ENCODE measurements around the gene JADE1.
A peak's percentile ranks its signal among the peaks of the same experiment; 100 is the strongest.

The JADE1 gene

DNA sequence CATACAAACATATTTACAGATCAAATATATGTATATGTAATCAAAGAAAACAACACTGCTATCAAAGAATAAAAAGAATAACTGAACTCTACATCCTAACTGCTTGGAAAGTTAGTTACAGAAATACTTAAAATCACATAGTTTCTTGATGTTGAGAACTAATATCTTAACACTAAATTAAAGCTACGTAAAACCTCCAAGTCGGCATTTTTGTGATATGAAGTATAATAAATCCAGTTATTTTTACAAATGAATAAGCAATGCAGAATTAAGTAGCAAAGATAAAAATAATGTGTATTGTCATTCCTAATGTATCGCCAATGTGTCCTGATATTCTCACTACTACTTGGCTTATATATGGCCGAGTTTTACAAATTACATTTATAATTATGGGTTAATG lies 68.4 kb downstream of the JADE1 start:
- TF ChIP-seq MAX (IDR thresholded peaks at IDR 0.05; ENCODE audit: low read depth, low read length) = no peak
- no peak for TF ChIP-seq MYC (IDR thresholded peaks at IDR 0.05; ENCODE audit: low read depth, low read length)
- no peak for TF ChIP-seq POLR2A (IDR thresholded peaks at IDR 0.05; ENCODE audit: extremely low read depth, insufficient read length)
- TF ChIP-seq, protein P1, sequence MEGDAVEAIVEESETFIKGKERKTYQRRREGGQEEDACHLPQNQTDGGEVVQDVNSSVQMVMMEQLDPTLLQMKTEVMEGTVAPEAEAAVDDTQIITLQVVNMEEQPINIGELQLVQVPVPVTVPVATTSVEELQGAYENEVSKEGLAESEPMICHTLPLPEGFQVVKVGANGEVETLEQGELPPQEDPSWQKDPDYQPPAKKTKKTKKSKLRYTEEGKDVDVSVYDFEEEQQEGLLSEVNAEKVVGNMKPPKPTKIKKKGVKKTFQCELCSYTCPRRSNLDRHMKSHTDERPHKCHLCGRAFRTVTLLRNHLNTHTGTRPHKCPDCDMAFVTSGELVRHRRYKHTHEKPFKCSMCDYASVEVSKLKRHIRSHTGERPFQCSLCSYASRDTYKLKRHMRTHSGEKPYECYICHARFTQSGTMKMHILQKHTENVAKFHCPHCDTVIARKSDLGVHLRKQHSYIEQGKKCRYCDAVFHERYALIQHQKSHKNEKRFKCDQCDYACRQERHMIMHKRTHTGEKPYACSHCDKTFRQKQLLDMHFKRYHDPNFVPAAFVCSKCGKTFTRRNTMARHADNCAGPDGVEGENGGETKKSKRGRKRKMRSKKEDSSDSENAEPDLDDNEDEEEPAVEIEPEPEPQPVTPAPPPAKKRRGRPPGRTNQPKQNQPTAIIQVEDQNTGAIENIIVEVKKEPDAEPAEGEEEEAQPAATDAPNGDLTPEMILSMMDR (IDR thresholded peaks at IDR 0.05; ENCODE audit: low read depth, low read length) = no peak
- DNase-seq (ENCODE audit: low read depth) = no peak
- no peak overlapping the region for H3K4me3 ChIP-seq (ENCODE audit: low read depth, low read length)

DNA sequence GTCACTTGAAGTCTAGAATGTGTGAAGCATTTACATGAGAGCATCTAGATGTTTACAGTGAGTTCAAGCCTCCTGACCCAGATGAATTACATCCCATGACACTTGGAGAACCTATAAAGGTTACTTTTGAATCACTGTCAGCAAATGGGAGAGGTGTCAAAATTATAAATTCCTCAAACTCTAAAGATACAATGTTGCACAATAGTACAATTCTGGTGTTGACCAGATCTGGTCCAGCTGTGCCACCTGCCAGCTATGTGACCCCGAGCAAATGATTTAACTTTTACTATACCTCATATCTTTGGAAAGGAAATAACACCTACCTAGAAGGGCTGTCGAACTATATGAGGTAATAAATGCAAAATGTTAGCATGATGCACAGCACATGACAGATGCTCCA lies 69.8 kb downstream of the JADE1 start:
- no peak overlapping the region for H3K4me3 ChIP-seq (ENCODE audit: low read depth, low read length)
- no peak for TF ChIP-seq MYC (IDR thresholded peaks at IDR 0.05; ENCODE audit: low read depth, low read length)
- TF ChIP-seq MAX (IDR thresholded peaks at IDR 0.05; ENCODE audit: low read depth, low read length) = no peak
- TF ChIP-seq, protein P1 (IDR thresholded peaks at IDR 0.05; ENCODE audit: low read depth, low read length) = no peak
- no peak for TF ChIP-seq POLR2A (IDR thresholded peaks at IDR 0.05; ENCODE audit: extremely low read depth, insufficient read length)
- DNase-seq (ENCODE audit: low read depth) = no peak

DNA sequence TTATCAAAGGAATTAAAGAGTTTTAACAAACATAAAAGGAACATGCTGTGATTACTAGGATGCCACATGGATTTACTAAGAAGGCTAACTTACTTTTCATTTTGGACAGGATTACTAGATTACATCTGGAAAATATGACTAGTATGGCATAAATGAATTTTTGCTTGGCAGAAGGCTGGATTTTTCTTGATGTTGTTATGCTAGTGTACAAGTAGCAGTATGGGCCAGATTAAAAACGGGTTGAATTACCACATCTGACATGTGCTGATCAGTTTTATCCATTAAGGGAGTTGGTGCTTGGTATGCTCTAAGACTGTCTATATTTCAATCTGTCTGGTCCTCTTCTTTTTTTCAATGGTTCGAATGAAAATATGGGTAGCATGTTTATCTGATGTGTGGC lies 70.5 kb downstream of the JADE1 start:
- DNase-seq (ENCODE audit: low read depth) = no peak
- no peak overlapping the region for H3K4me3 ChIP-seq (ENCODE audit: low read depth, low read length)
- TF ChIP-seq POLR2A (IDR thresholded peaks at IDR 0.05; ENCODE audit: extremely low read depth, insufficient read length) (no peak), MYC (IDR thresholded peaks at IDR 0.05; ENCODE audit: low read depth, low read length) (no peak), MAX (IDR thresholded peaks at IDR 0.05; ENCODE audit: low read depth, low read length) (no peak)
- TF ChIP-seq, protein P1 (IDR thresholded peaks at IDR 0.05; ENCODE audit: low read depth, low read length) = no peak

GRCh38 chr4:128880662-128881061 lies 71.2 kb downstream of the JADE1 start:
- H3K4me3 ChIP-seq (ENCODE audit: low read depth, low read length) = no peak overlapping the region
- TF ChIP-seq, protein P1 (IDR thresholded peaks at IDR 0.05; ENCODE audit: low read depth, low read length) = no peak
- TF ChIP-seq MAX (IDR thresholded peaks at IDR 0.05; ENCODE audit: low read depth, low read length) (no peak), POLR2A (IDR thresholded peaks at IDR 0.05; ENCODE audit: extremely low read depth, insufficient read length) (no peak)
- peak; percentile 45 for DNase-seq (ENCODE audit: low read depth)

DNA sequence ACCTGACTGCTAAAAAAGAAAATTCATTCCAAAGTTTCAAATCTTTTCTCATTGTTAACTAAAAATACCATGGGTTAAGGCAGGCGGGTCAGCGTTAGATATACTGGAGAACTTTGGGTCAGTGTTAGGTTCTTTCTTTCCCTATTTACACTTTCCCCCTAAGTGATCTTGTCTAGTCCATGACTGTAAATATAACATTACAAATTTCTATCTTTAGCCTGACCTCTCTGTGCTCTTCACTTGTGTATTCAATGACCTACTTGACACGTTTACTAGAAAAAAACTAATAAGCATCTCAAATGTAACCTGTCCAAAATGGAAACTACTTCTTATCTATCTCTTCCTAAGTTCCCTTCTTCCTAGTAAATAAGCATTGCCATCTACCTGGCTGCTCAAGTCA lies 95.3 kb downstream of the JADE1 start:
- TF ChIP-seq MAX (IDR thresholded peaks at IDR 0.05; ENCODE audit: low read depth, low read length) = no peak
- TF ChIP-seq POLR2A (IDR thresholded peaks at IDR 0.05; ENCODE audit: extremely low read depth, insufficient read length) = no peak
- no peak for TF ChIP-seq MYC (IDR thresholded peaks at IDR 0.05; ENCODE audit: low read depth, low read length)
- TF ChIP-seq, protein P1 (IDR thresholded peaks at IDR 0.05; ENCODE audit: low read depth, low read length) = no peak
- H3K4me3 ChIP-seq (ENCODE audit: low read depth, low read length) = no peak overlapping the region
- DNase-seq (ENCODE audit: low read depth) = no peak

DNA sequence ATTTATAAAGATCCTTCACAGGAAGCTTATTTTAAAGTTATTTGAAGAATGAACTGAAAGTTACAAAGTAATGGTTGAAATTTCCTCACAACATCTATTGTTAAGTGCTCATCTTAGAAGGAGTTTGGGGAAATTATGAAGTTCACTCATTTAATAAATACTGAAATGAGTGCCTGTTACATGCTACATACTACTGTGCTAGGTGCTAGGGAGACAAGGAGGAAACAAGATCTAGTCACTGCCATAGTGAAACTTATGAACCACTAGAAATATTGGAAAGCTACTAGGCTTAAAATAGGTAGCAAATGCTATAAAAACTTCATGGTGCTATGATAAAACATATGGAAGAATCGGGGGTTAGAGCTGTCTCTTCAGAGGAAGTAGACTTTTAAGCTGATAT lies 97.1 kb downstream of the JADE1 start:
- H3K4me3 ChIP-seq (ENCODE audit: low read depth, low read length) = no peak overlapping the region
- TF ChIP-seq MAX (IDR thresholded peaks at IDR 0.05; ENCODE audit: low read depth, low read length) (no peak), POLR2A (IDR thresholded peaks at IDR 0.05; ENCODE audit: extremely low read depth, insufficient read length) (no peak), MYC (IDR thresholded peaks at IDR 0.05; ENCODE audit: low read depth, low read length) (no peak)
- TF ChIP-seq, protein P1 (IDR thresholded peaks at IDR 0.05; ENCODE audit: low read depth, low read length) = no peak
- no peak for DNase-seq (ENCODE audit: low read depth)

Measured in NB4 (cell line).